Pancreas (tissue), 10 donors: ENCODE measurements around the gene LDLRAP1. TPM values are rescaled to one million over a fixed set of nuclear protein-coding genes. Genes with fewer than 3 reads are reported as not detected.

Source experiments
- ATAC-seq, 4 donors: fragments of 200-7000 bp; cut with Tn5 transposase; one replicate each; pipeline versions ENCODE4 v1.8.0 to v1.9.1; 2020; ENCODE audit warnings: mild to moderate bottlenecking in 4 of 4, moderate library complexity in 4 of 4
- DNase-seq, 6 donors: peaks; one replicate each; pipeline ENCODE4 v3.0.0-alpha.2; 2020
- FAIRE-seq: peaks from 2 replicates; lab custom pipeline; 2012; peaks lifted over from hg19 to GRCh38; lab: Jason Lieb, UNC
- H3K27ac ChIP-seq, 4 donors: fragments of 200-600 bp; sonication (generic); 1 replicate in 3 of 4; 2 replicates in 1 of 4; pipeline versions ENCODE4 v1.5.0 to v1.8.0; 2020
- H3K27me3 ChIP-seq, 4 donors: fragments of 200-600 bp; one replicate each; pipeline ENCODE4 v1.8.0; 2021
- H3K36me3 ChIP-seq, 3 donors: fragments of 200-600 bp; sonication (generic) in 1 of 3; one replicate each; pipeline versions ENCODE4 v1.5.0 to v1.8.0; 2020 to 2021
- H3K4me1 ChIP-seq, 3 donors: fragments of 200-600 bp; one replicate each; pipeline ENCODE4 v1.8.0; 2021
- H3K4me3 ChIP-seq, 4 donors: fragments of 200-600 bp; sonication (generic) in 2 of 4; one replicate each; pipeline versions ENCODE4 v1.5.0 to v1.8.0; 2020 to 2021
- H3K9me3 ChIP-seq, 4 donors: fragments of 200-600 bp; one replicate each; pipeline ENCODE4 v1.8.0; 2021
- CTCF ChIP-seq, 4 donors: fragments of 200-600 bp; sonication (generic) in 3 of 4; IDR thresholded peaks; one replicate each; pipeline versions ENCODE4 v1.5.0 to v1.8.0; 2021; ENCODE audit warnings: antibody characterized with exemption in 4 of 4
- WGBS, 2 donors: extraction: QIAGEN DNeasy Blood & Tissue Kit; methylation state at CpG; one replicate each; pipeline ENCODE4 v1.1.7; 2013; 5-methylcytosine and 5-hydroxymethylcytosine counted together
- intact Hi-C, 3 donors: fragments of 100-400 bp; cut with DNase I; formaldehyde crosslinking; loops; one replicate each; pipeline versions ENCODE4 v1.11.1 to v1.14.2; 2022
- polyA plus RNA-seq, 2 donors: library from polyadenylated mRNA; stranded (reverse); fragments of 200-250 nt; gene quantifications; one replicate each; pipeline ENCODE4 v1.2.3, GENCODE V29; 2013
- total RNA-seq, 6 donors: library from RNA; stranded (reverse); fragmentation: NEBNext Ultra II Directional in 4 of 6; extraction: Animal tissue kit (Norgen Biotek cat#: 25700) in 4 of 6; gene quantifications; one replicate each; pipeline versions ENCODE4 v1.2.1 to v1.2.4, GENCODE V29; 2021 to 2023
- donor health status: healthy with polysubstance abuse.
- donor health status: DM: no; HTN: no; CAD: no; lungs with moderate emphysema.
- donor health status: DM: no; HTN: no; CAD: no.
- donor health status: control.
- donor health status: control.
- donor health status: Bipolar disorder and iron deficiency.
- donor health status: DM: yes; HTN: yes; CAD: no.
- donor health status: DM: no; HTN: no; CAD: no.
- donor health status: DM: no; HTN: no; CAD: no.
- donor health status: DM: yes; HTN: yes; CAD: no.

The LDLRAP1 gene
- total and polyA plus RNA-seq, 8 donors = 21.0 to 71.9 (median 23.7) TPM

GRCh38 chr1:25570798-25571521 lies 27.6 kb downstream of the LDLRAP1 start:
- no peak for DNase-seq
- intact Hi-C loops = no loop called here
- H3K36me3 ChIP-seq = no peaks in the 10 kb centered on the region
- no peaks in the 10 kb centered on the region for H3K9me3 ChIP-seq
- no peak overlapping the region for H3K4me3 ChIP-seq
- no peaks in the 10 kb centered on the region for H3K27me3 ChIP-seq
- H3K27ac ChIP-seq = no peak overlapping the region
- ATAC-seq = no peak
- 72 to 74% methylated on average over 12 of the region's 12 CpGs for WGBS, 2 donors
- no peak for TF ChIP-seq CTCF (IDR thresholded peaks at IDR 0.05)
- no peak for FAIRE-seq
- no peaks in the 10 kb centered on the region for H3K4me1 ChIP-seq

DNA sequence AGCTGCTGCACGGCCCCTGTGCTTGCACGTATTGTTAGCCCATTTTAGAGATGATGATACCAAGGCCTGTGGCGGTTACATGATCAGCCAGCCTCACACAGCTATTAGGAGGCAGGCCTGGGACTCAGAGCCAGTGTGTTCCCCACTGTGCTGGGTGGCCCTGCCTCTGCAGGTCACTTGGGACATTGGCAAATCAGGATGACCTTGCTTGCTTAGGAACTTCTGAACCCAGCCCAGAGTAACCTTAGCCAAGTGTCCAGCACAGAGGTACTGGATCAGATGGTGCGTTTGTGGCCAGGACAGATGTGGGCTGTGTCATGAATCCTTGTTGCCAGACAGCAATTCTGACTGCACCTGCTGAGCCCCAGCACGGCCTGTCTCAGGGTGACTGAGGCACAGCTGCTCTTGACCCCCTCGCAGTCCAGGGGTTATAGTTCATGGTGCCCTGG lies 28.1 kb downstream of the LDLRAP1 start:
- H3K27ac ChIP-seq = no peak overlapping the region
- intact Hi-C loops = no loop called here

GRCh38 chr1:25572107-25572506 lies 28.7 kb downstream of the LDLRAP1 start:
- DNase-seq (peak in 2 of 6 donors; percentile 17 to 32), ATAC-seq (peak in 1 of 4 donors; percentile 5), FAIRE-seq (no peak)
- intact Hi-C loops = no loop called here
- Histone ChIP-seq H3K4me3 (no peak overlapping the region), H3K27ac (no peak overlapping the region), H3K9me3 (no peaks in the 10 kb centered on the region), H3K27me3 (no peaks in the 10 kb centered on the region), H3K4me1 (no peaks in the 10 kb centered on the region), H3K36me3 (no peaks in the 10 kb centered on the region)
- no peak for TF ChIP-seq CTCF (IDR thresholded peaks at IDR 0.05)
- 78 to 81% methylated on average over 5 of the region's 5 CpGs for WGBS, 2 donors

More for the DNA sequence above, 28.1 kb downstream of the LDLRAP1 start:
- TF ChIP-seq CTCF (IDR thresholded peaks at IDR 0.05) = no peak
- no peaks in the 10 kb centered on the region for H3K36me3 ChIP-seq
- H3K9me3 ChIP-seq = no peaks in the 10 kb centered on the region
- ATAC-seq (no peak), DNase-seq (peak in 2 of 6 donors; percentile 12 to 38), FAIRE-seq (no peak)
- no peaks in the 10 kb centered on the region for H3K27me3 ChIP-seq
- 55 to 67% methylated on average over 6 of the region's 6 CpGs for WGBS, 2 donors
- H3K4me1 ChIP-seq = no peaks in the 10 kb centered on the region
- H3K4me3 ChIP-seq = no peak overlapping the region

DNA sequence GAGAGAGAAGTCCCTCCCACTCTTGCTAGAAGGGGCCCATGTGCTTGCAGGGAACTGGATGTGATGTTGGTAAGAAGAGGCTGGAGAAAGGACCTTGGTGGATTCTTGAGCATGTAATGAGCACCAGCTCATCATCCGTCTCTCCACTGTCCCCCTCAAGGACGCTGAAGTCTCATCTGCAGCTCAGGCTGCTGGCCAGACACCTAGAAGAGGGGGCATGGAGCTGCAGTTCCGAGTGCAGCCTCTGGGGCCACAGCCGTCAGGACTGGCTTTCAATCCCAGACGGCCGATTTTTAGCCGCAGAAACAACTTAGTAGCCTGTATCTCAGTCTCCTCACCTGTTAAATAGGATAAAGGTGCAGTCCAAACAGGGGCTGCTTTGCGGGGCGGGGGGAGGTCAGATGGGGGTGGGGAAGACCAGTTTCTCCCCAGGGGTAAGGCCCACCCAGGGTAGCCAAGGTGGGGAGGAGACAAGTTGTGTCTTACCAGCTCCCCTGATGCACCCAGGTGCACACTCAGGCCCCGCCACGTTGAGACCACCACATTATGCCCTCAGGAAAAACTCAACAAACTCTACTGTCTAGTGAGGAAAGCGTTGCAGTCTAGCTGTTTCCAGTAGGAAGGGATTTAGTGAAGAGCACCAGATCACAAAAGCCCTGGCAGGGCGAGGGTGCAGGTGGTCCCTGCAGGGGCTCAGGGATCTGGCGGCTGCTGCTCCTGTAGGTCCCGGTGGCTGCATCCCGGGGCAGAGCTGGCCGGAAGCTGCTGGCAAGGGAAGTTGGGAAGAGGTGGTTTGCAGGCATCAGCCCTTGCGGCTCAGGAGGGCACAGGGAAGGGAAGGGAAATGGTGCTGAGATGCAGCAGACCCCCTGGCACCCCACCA lies 29.5 kb downstream of the LDLRAP1 start:
- intact Hi-C loops = no loop called here
- H3K4me3 ChIP-seq = no peak overlapping the region
- FAIRE-seq (no peak), ATAC-seq (peak; percentile 69 to 74 (median 73)), DNase-seq (peak in 4 of 6 donors; percentile 36 to 79 (median 63))
- H3K9me3 ChIP-seq = no peaks in the 10 kb centered on the region
- no peaks in the 10 kb centered on the region for H3K36me3 ChIP-seq
- peak; percentile 49 to 71 (median 66) for TF ChIP-seq CTCF (IDR thresholded peaks at IDR 0.05)
- no peak overlapping the region for H3K27ac ChIP-seq
- H3K27me3 ChIP-seq = no peaks in the 10 kb centered on the region
- 27 to 39% methylated on average over 18 of the region's 18 CpGs for WGBS, 2 donors
- no peaks in the 10 kb centered on the region for H3K4me1 ChIP-seq
